A549 (cell line): Measurements from ENCODE around the gene CCL8. TPM values are rescaled to one million over a fixed set of nuclear protein-coding genes. Genes with fewer than 3 reads are reported as not detected.
A peak's percentile ranks its signal among the peaks of the same experiment; 100 is the strongest.

Experiments
- ATAC-seq, 2 experiments: fragments of 200-7000 bp in 1 of 2; fragments of >200 bp in 1 of 2; cut with Nextera tagmentation in 1 of 2; cut with Tn5 transposase in 1 of 2; 3 replicates each; pipeline versions ENCODE4 v1.8.0 to v1.9.1; 2018 to 2020; ENCODE audit warnings: mild to moderate bottlenecking in 1 of 2, moderate library complexity in 1 of 2
- CTCF ChIA-PET: fragments of 300-600 bp; sonication (Branson Sonifier 250); formaldehyde crosslinking; extraction: SDS; loops from one replicate; lab custom pipeline; 2021; ENCODE audit warnings: antibody characterized with exemption, inconsistent platforms; lab: Yijun Ruan, JAX
- POLR2A ChIA-PET: fragments of 350-600 bp; formaldehyde crosslinking; extraction: SDS; loops from one replicate; lab custom pipeline; 2021; ENCODE audit warnings: antibody characterized with exemption, inconsistent platforms; lab: Yijun Ruan, JAX
- DNase-seq, 2 experiments: peaks; one replicate each; pipeline versions ENCODE4 v3.0.0 to v3.0.0-alpha.2; 2011 to 2016; ENCODE audit warnings: low read depth in 1 of 2, low spot score in 1 of 2
- FAIRE-seq: peaks from 2 replicates; lab custom pipeline; 2011; peaks lifted over from hg19 to GRCh38; lab: Jason Lieb, UNC
- H3K27ac ChIP-seq, 2 experiments: fragments of >200 bp; sonication (Bioruptor Twin); formaldehyde crosslinking; 3 replicates each; pipeline ENCODE4 v1.5.1; 2016 to 2017
- H3K4me1 ChIP-seq: fragments of >200 bp; sonication (Bioruptor Twin); formaldehyde crosslinking; 3 replicates; pipeline ENCODE4 v1.6.1; 2016
- H3K4me2 ChIP-seq: fragments of >200 bp; sonication (Bioruptor Twin); formaldehyde crosslinking; 3 replicates; pipeline ENCODE4 v1.6.1; 2016
- H3K4me3 ChIP-seq: fragments of >200 bp; sonication (Bioruptor Twin); formaldehyde crosslinking; 3 replicates; pipeline ENCODE4 v1.5.1; 2016
- H3K9me3 ChIP-seq: fragments of >200 bp; sonication (Bioruptor Twin); formaldehyde crosslinking; 3 replicates; pipeline ENCODE4 v1.6.1; 2016
- BCL3 ChIP-seq: fragments of >200 bp; sonication (Bioruptor Twin); formaldehyde crosslinking; IDR thresholded peaks from 3 replicates; pipeline ENCODE4 v1.6.1; 2016
- BHLHE40 ChIP-seq: IDR thresholded peaks from 2 replicates; pipeline ENCODE4 v1.6.1; 2012; ENCODE audit warnings: low read depth, low read length, inconsistent platforms
- CEBPB ChIP-seq, 2 experiments: fragments of >200 bp in 1 of 2; sonication (Bioruptor Twin) in 1 of 2; formaldehyde crosslinking in 1 of 2; IDR thresholded peaks; 2 replicates each; pipeline ENCODE4 v1.6.1; 2012 to 2016
- CHD2 ChIP-seq: fragments of 150-350 bp; IDR thresholded peaks from 2 replicates; pipeline ENCODE4 v1.6.1; 2014; ENCODE audit warnings: low read length; ENCODE audit not compliant: partially characterized antibody
- EHF ChIP-seq: fragments of 250-450 bp; sonication (Bioruptor Pico); IDR thresholded peaks from 2 replicates; pipeline ENCODE4 v1.5.0; 2020; ENCODE audit warnings: mild to moderate bottlenecking
- EP300 ChIP-seq, 2 experiments: fragments of >200 bp; sonication (Bioruptor Twin); formaldehyde crosslinking; IDR thresholded peaks; 2 replicates in 1 of 2; 3 replicates in 1 of 2; pipeline ENCODE4 v1.6.1; 2016 to 2017
- FOSB ChIP-seq: fragments of 250-450 bp; sonication (Bioruptor Pico); IDR thresholded peaks from 2 replicates; pipeline ENCODE4 v1.5.0; 2020; ENCODE audit warnings: mild to moderate bottlenecking, moderate library complexity
- FOSL2 ChIP-seq, 2 experiments: fragments of 450-650 bp in 1 of 2; fragments of >200 bp in 1 of 2; sonication (Bioruptor Twin) in 1 of 2; formaldehyde crosslinking; IDR thresholded peaks; 2 replicates each; pipeline versions ENCODE4 v1.5.0 to v1.6.1; 2016 to 2020; ENCODE audit warnings: mild to moderate bottlenecking in 1 of 2, moderate library complexity in 1 of 2
- FOXS1 ChIP-seq: fragments of 250-450 bp; sonication (Bioruptor Pico); IDR thresholded peaks from 2 replicates; pipeline ENCODE4 v1.5.0; 2020; ENCODE audit warnings: mild to moderate bottlenecking, moderate library complexity
- GATA3 ChIP-seq: IDR thresholded peaks from 2 replicates; pipeline ENCODE4 v1.6.1; 2012; ENCODE audit warnings: borderline replicate concordance
- HDAC2 ChIP-seq: fragments of 200-600 bp; sonication (generic); IDR thresholded peaks from 2 replicates; pipeline ENCODE4 v1.6.1; 2016
- HEYL ChIP-seq: fragments of 250-450 bp; sonication (Bioruptor Pico); IDR thresholded peaks from 2 replicates; pipeline ENCODE4 v1.8.0; 2021; ENCODE audit warnings: mild to moderate bottlenecking, moderate library complexity
- HOXA7 ChIP-seq: fragments of 250-450 bp; sonication (Bioruptor Pico); IDR thresholded peaks from 2 replicates; pipeline ENCODE4 v1.5.0; 2020; ENCODE audit warnings: mild to moderate bottlenecking, moderate library complexity
- HOXB5 ChIP-seq: fragments of 250-450 bp; sonication (Bioruptor Pico); IDR thresholded peaks from 2 replicates; pipeline ENCODE4 v1.5.0; 2020; ENCODE audit warnings: mild to moderate bottlenecking, moderate library complexity
- JUN ChIP-seq, 2 experiments: fragments of >200 bp; sonication (Bioruptor Twin); formaldehyde crosslinking; IDR thresholded peaks; 2 replicates in 1 of 2; 3 replicates in 1 of 2; pipeline ENCODE4 v1.6.1; 2016 to 2017
- JUNB ChIP-seq: fragments of >200 bp; sonication (Bioruptor Twin); formaldehyde crosslinking; IDR thresholded peaks from 2 replicates; pipeline ENCODE4 v1.6.1; 2016
- KDM5A ChIP-seq: fragments of 200-600 bp; sonication (generic); IDR thresholded peaks from 2 replicates; pipeline ENCODE4 v1.6.1; 2016; ENCODE audit warnings: antibody characterized with exemption, mild to moderate bottlenecking
- MAFK ChIP-seq: fragments of 450-650 bp; IDR thresholded peaks from 2 replicates; pipeline ENCODE4 v1.6.1; 2014; ENCODE audit not compliant: partially characterized antibody
- POLR2AphosphoS2 ChIP-seq: conservative IDR thresholded peaks from 2 replicates; pipeline ENCODE4 v1.6.1; 2012; ENCODE audit warnings: low read length, improper control_type of control experiment, inconsistent platforms
- RAD21 ChIP-seq, 2 experiments: fragments of >200 bp in 1 of 2; sonication (Bioruptor Twin) in 1 of 2; formaldehyde crosslinking in 1 of 2; IDR thresholded peaks in 1 of 2; conservative IDR thresholded peaks in 1 of 2; 2 replicates in 1 of 2; 3 replicates in 1 of 2; pipeline ENCODE4 v1.6.1; 2012 to 2018; ENCODE audit warnings: inconsistent platforms in 1 of 2
- REST ChIP-seq: fragments of 200-600 bp; sonication (generic); IDR thresholded peaks from 2 replicates; pipeline ENCODE4 v1.6.1; 2016; ENCODE audit warnings: antibody characterized with exemption, mild to moderate bottlenecking, moderate library complexity
- RFX5 ChIP-seq: fragments of 450-650 bp; IDR thresholded peaks from 2 replicates; pipeline ENCODE4 v1.7.1; 2014; ENCODE audit warnings: antibody characterized with exemption, mild to moderate bottlenecking, moderate library complexity
- SMC3 ChIP-seq: fragments of >200 bp; sonication (Bioruptor Twin); formaldehyde crosslinking; IDR thresholded peaks from 3 replicates; pipeline ENCODE4 v1.6.1; 2018; ENCODE audit warnings: inconsistent platforms
- SREBF2 ChIP-seq: fragments of 450-650 bp; IDR thresholded peaks from 2 replicates; pipeline ENCODE4 v1.6.1; 2014; ENCODE audit warnings: mild to moderate bottlenecking, moderate library complexity
- WGBS: methylation state at CpG from one replicate; pipeline ENCODE4 v1.1.6; 2017; ENCODE audit errors: missing lambda C conversion rate; 5-methylcytosine and 5-hydroxymethylcytosine counted together
- polyA plus RNA-seq, 4 experiments: library from polyadenylated mRNA; depleted of rRNA in 3 of 4; stranded (reverse); fragments of >200 nt; fragmentation: RNase III in 1 of 4; extraction: RNeasy Plus Mini Kit Qiagen cat#74134 plus additional on column Dnase treatment in 1 of 4; gene quantifications; 2 replicates in 3 of 4; 3 replicates in 1 of 4; pipeline ENCODE4 v1.2.3, GENCODE V29; 2011 to 2017
- TF ChIP-seq, protein P1 (sequence below): fragments of 250-450 bp; sonication (Bioruptor Pico); IDR thresholded peaks from 2 replicates; pipeline ENCODE4 v1.5.0; 2020; ENCODE audit warnings: low read depth, mild to moderate bottlenecking, moderate library complexity
- TF ChIP-seq, protein P2 (sequence below): fragments of 150-350 bp; IDR thresholded peaks from 2 replicates; pipeline ENCODE4 v1.6.1; 2014; ENCODE audit warnings: low read depth, mild to moderate bottlenecking, low read length

CCL8 gene
- polyA plus RNA-seq, 2 of the 4 experiments (the other 2 are of a cell fraction): not detected

GRCh38 chr17:34341916-34342315, 22.7 kb downstream of the CCL8 start (continued):
- no peak for TF ChIP-seq RAD21 (conservative IDR thresholded peaks at IDR 0.05 in 1 of 2, IDR thresholded peaks at IDR 0.05 in 1 of 2)
- TF ChIP-seq RFX5: no peak
- TF ChIP-seq GATA3: no peak
- TF ChIP-seq EP300 (IDR thresholded peaks at IDR 0.05): no peak

- CTCF ChIA-PET: interaction anchor here (1.4 to 3.0 kb wide), 2 partner anchors 14 to 146 kb away, joined by 4 to 11 read pairs; no protein-coding TSS in a partner anchor
- 6% methylated on average over 4 of the region's 4 CpGs for WGBS
- 0 out of 6 replicates have a peak, but pooled peaks of 1 of the 2 experiments have one; percentile 30 for ATAC-seq
These were observed 27.8 kb downstream of the CCL8 start for GRCh38 chr17:34347063-34347462.

GRCh38 chr17:34349751-34350150, 30.5 kb downstream of the CCL8 start:
- CTCF ChIA-PET: interaction anchor here (0.8 to 6.3 kb wide), 5 partner anchors 11 to 153 kb away, joined by 3 to 66 read pairs (median 4); partner anchors contain the start of gene CCL1
- Histone ChIP-seq H3K27ac (no peak overlapping the region), H3K4me2 (no peak overlapping the region), H3K4me3 (no peak overlapping the region), H3K4me1 (no peaks in the 10 kb centered on the region), H3K9me3 (peaks cover 8% of the 10 kb centered on the region; the same call in 2 of the 3 replicates)
- POLR2A ChIA-PET: no interaction called here
- DNase-seq: no peak
- no peak for FAIRE-seq
- ATAC-seq: no peak
- TF ChIP-seq, protein P1, sequence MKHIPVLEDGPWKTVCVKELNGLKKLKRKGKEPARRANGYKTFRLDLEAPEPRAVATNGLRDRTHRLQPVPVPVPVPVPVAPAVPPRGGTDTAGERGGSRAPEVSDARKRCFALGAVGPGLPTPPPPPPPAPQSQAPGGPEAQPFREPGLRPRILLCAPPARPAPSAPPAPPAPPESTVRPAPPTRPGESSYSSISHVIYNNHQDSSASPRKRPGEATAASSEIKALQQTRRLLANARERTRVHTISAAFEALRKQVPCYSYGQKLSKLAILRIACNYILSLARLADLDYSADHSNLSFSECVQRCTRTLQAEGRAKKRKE (CRISPR knock-in tag): no peak
- TF ChIP-seq MAFK (no peak), JUNB (no peak), SREBF2 (no peak), FOSL2 (IDR thresholded peaks at IDR 0.05) (no peak), FOSL2 (CRISPR knock-in tag; IDR thresholded peaks at IDR 0.05) (no peak), HOXA7 (no peak), FOXS1 (CRISPR knock-in tag) (no peak), BHLHE40 (no peak), HOXB5 (CRISPR knock-in tag) (no peak), REST (no peak), HDAC2 (no peak), FOSB (CRISPR knock-in tag) (no peak), POLR2AphosphoS2 (no peak), EHF (CRISPR knock-in tag) (no peak), JUN (IDR thresholded peaks at IDR 0.05) (no peak), KDM5A (no peak), CHD2 (no peak), BCL3 (no peak)
- TF ChIP-seq, protein P2, sequence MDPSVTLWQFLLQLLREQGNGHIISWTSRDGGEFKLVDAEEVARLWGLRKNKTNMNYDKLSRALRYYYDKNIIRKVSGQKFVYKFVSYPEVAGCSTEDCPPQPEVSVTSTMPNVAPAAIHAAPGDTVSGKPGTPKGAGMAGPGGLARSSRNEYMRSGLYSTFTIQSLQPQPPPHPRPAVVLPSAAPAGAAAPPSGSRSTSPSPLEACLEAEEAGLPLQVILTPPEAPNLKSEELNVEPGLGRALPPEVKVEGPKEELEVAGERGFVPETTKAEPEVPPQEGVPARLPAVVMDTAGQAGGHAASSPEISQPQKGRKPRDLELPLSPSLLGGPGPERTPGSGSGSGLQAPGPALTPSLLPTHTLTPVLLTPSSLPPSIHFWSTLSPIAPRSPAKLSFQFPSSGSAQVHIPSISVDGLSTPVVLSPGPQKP: no peak
- 37% methylated on average over 4 of the region's 4 CpGs for WGBS

More at GRCh38 chr17:34347063-34347462, 27.8 kb downstream of the CCL8 start:
- 0 out of 4 replicates have a peak, but pooled peaks of 1 of the 2 experiments have one; percentile 21 for TF ChIP-seq CEBPB (IDR thresholded peaks at IDR 0.05)
- TF ChIP-seq POLR2AphosphoS2: no peak
- TF ChIP-seq GATA3: no peak
- no peak for TF ChIP-seq SMC3
- no peak for TF ChIP-seq HEYL (CRISPR knock-in tag)
- TF ChIP-seq EP300 (IDR thresholded peaks at IDR 0.05): no peak
- Histone ChIP-seq H3K27ac (no peak overlapping the region), H3K9me3 (no peaks in the 10 kb centered on the region), H3K4me3 (no peak overlapping the region), H3K4me2 (peak overlapping the region; percentile 22; the same call in 1 of the 3 replicates), H3K4me1 (no peaks in the 10 kb centered on the region)
- DNase-seq (no peak), FAIRE-seq (no peak)
- POLR2A ChIA-PET: no interaction called here
